Measurements from ENCODE around the gene MAD1L1. TPM values are rescaled to one million over a fixed set of nuclear protein-coding genes. Genes with fewer than 3 reads are reported as not detected.

MAD1L1 gene
- total and polyA plus RNA-seq, 2 donors (not counting 3 experiments of a cell fraction or from before 2014, with no cell fraction given), result 34.1 to 42.3 TPM

GRCh38 chr7:2044883-2045471 is 187.8 kb downstream of the MAD1L1 start:
- no peak for TF ChIP-seq MYC (IDR thresholded peaks at IDR 0.05; ENCODE audit: low read depth, low read length)
- no peak for TF ChIP-seq POLR2AphosphoS5 (IDR thresholded peaks at IDR 0.05; ENCODE audit: insufficient read depth, low read depth, low read length)
- no peak for TF ChIP-seq FOS (IDR thresholded peaks at IDR 0.05; ENCODE audit: borderline replicate concordance, insufficient read depth, low read length)
- TF ChIP-seq, protein P1, sequence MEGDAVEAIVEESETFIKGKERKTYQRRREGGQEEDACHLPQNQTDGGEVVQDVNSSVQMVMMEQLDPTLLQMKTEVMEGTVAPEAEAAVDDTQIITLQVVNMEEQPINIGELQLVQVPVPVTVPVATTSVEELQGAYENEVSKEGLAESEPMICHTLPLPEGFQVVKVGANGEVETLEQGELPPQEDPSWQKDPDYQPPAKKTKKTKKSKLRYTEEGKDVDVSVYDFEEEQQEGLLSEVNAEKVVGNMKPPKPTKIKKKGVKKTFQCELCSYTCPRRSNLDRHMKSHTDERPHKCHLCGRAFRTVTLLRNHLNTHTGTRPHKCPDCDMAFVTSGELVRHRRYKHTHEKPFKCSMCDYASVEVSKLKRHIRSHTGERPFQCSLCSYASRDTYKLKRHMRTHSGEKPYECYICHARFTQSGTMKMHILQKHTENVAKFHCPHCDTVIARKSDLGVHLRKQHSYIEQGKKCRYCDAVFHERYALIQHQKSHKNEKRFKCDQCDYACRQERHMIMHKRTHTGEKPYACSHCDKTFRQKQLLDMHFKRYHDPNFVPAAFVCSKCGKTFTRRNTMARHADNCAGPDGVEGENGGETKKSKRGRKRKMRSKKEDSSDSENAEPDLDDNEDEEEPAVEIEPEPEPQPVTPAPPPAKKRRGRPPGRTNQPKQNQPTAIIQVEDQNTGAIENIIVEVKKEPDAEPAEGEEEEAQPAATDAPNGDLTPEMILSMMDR (IDR thresholded peaks at IDR 0.05; ENCODE audit: extremely low read depth in 1 of 2, insufficient read depth in 1 of 2, low read depth in 1 of 2, low read length in 2 of 2), result no peak
- no peak for TF ChIP-seq MAX (IDR thresholded peaks at IDR 0.05; ENCODE audit: insufficient read depth, insufficient read length)
- no peak for TF ChIP-seq POLR2A (IDR thresholded peaks at IDR 0.05; ENCODE audit: low read depth, low read length)
- TF ChIP-seq GATA2 (IDR thresholded peaks at IDR 0.05; ENCODE audit: insufficient read depth, insufficient read length, low read depth, low read length), result no peak
- TF ChIP-seq EZH2 (IDR thresholded peaks at IDR 0.05; ENCODE audit: borderline replicate concordance, low read depth, low read length, severe bottlenecking), result no peak
- no peak for TF ChIP-seq JUN (IDR thresholded peaks at IDR 0.05; ENCODE audit: borderline replicate concordance, insufficient read depth, insufficient read length, low read depth)
- POLR2A ChIA-PET, result no interaction called here
- H3K79me2 ChIP-seq (ENCODE audit: control insufficient read depth, insufficient read depth, low read length), result no peaks in the 10 kb centered on the region
- no peaks in the 10 kb centered on the region for H3K27me3 ChIP-seq (ENCODE audit: control insufficient read depth in 2 of 2, insufficient read depth in 2 of 2, low read length in 2 of 2)
- CTCF ChIA-PET, result no interaction called here
- no peak overlapping the region for H3K4me3 ChIP-seq (replicated peaks in 1 of 3; ENCODE audit: insufficient read depth in 1 of 3, low read depth in 1 of 3, low read length in 3 of 3)
- intact Hi-C loops (cut with micrococcal nuclease), result no loop called here
- no peak overlapping the region for H3K9ac ChIP-seq (replicated peaks; ENCODE audit: extremely low read depth, insufficient read depth, low read length)
- no peak overlapping the region for H2AFZ ChIP-seq (ENCODE audit: low read depth, low read length)
- no peaks in the 10 kb centered on the region for H3K9me3 ChIP-seq (replicated peaks; ENCODE audit: control insufficient read depth, insufficient read depth, low read length)
- H4K20me1 ChIP-seq (replicated peaks; ENCODE audit: control insufficient read depth, extremely low read depth, insufficient read depth, low read length), result no peaks in the 10 kb centered on the region
- H3K4me2 ChIP-seq (ENCODE audit: insufficient read depth, low read length), result no peak overlapping the region
- dilution Hi-C loops (cut with MboI; ENCODE audit: extremely low pct_ligation_motif_present, low sequenced_read_pairs), result no loop called here
- H3K4me1 ChIP-seq (ENCODE audit: control insufficient read depth, extremely low read depth, insufficient read depth, low read length), result no peaks in the 10 kb centered on the region
- H3K9me1 ChIP-seq (replicated peaks; ENCODE audit: control insufficient read depth, extremely low read depth, insufficient read depth, low read length), result no peaks in the 10 kb centered on the region
- no TSS peak for BruUV-seq (replicated peaks)
- FAIRE-seq (no peak), DNase-seq (ENCODE audit: low read depth, low spot score) (no peak)
- H3K27ac ChIP-seq (ENCODE audit: insufficient read depth, low read depth, low read length), result no peak overlapping the region
- no peaks in the 10 kb centered on the region for H3K36me3 ChIP-seq (ENCODE audit: control insufficient read depth in 2 of 2, extremely low read depth in 1 of 2, insufficient read depth in 2 of 2, low read length in 2 of 2)
